Activated T-cell treated with anti-CD3 and anti-CD28 coated beads, Interleukin-2, amount 50 U/mL, for 24 hours (primary cell): ENCODE results near the gene P2RY13.

Source experiments
- DNase-seq: peaks from one replicate; pipeline ENCODE4 v3.0.0-alpha.2; 2020
- H3K27ac Mint-ChIP-seq: 2 replicates; pipeline ENCODE4 v1.8.0; 2020; ENCODE audit warnings: mild to moderate bottlenecking, mixed read lengths
- H3K27me3 Mint-ChIP-seq: 2 replicates; pipeline ENCODE4 v1.8.0; 2020; ENCODE audit warnings: mixed read lengths
- H3K36me3 Mint-ChIP-seq: 2 replicates; pipeline ENCODE4 v1.8.0; 2020; ENCODE audit warnings: low read depth, mixed read lengths
- H3K4me1 Mint-ChIP-seq: 2 replicates; pipeline ENCODE4 v1.8.0; 2020; ENCODE audit warnings: low read depth, mixed read lengths
- H3K4me3 Mint-ChIP-seq: 2 replicates; pipeline ENCODE4 v1.8.0; 2020; ENCODE audit warnings: mild to moderate bottlenecking, moderate library complexity, mixed read lengths
- H3K9me3 Mint-ChIP-seq: 2 replicates; pipeline ENCODE4 v1.8.0; 2020; ENCODE audit warnings: mixed read lengths

Gene P2RY13

GRCh38 chr3:151293127-151293526 lies 36.2 kb downstream of the P2RY13 start:
- Mint-ChIP-seq H3K9me3 (no peaks in the 10 kb centered on the region), H3K27ac (no peak overlapping the region), H3K27me3 (peaks cover 11% of the 10 kb centered on the region), H3K4me1 (peaks cover 7% of the 10 kb centered on the region), H3K4me3 (no peak overlapping the region), H3K36me3 (no peaks in the 10 kb centered on the region)
- no peak for DNase-seq

DNA sequence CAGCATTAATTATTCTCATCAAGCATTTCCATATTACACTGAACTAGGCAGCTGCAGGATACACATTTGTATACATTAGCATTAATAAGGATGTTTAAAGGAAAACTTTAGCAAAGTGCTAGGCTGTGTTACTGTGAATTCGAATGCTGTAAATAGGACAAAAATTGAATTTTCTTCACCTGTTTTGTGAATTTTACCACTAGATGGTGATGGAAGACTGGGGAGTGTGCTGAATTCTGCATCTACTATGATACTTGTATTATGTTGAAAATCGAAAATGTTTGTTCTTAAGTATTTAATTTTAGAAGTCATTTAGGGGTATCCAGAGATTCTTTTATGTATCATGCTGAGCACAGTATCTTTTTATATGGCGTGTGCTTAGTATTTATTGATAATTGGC lies 38.7 kb downstream of the P2RY13 start:
- Mint-ChIP-seq H3K36me3 (no peaks in the 10 kb centered on the region), H3K27ac (no peak overlapping the region), H3K27me3 (peaks cover 4% of the 10 kb centered on the region), H3K4me3 (no peak overlapping the region), H3K9me3 (no peaks in the 10 kb centered on the region), H3K4me1 (peaks cover 10% of the 10 kb centered on the region)
- DNase-seq: no peak

- Mint-ChIP-seq H3K27ac (no peak overlapping the region), H3K9me3 (no peaks in the 10 kb centered on the region), H3K4me3 (no peak overlapping the region), H3K36me3 (no peaks in the 10 kb centered on the region), H3K27me3 (no peaks in the 10 kb centered on the region), H3K4me1 (peaks cover 12% of the 10 kb centered on the region)
- no peak for DNase-seq
Observed at GRCh38 chr3:151289445-151289844, 39.9 kb downstream of the P2RY13 start.

DNA sequence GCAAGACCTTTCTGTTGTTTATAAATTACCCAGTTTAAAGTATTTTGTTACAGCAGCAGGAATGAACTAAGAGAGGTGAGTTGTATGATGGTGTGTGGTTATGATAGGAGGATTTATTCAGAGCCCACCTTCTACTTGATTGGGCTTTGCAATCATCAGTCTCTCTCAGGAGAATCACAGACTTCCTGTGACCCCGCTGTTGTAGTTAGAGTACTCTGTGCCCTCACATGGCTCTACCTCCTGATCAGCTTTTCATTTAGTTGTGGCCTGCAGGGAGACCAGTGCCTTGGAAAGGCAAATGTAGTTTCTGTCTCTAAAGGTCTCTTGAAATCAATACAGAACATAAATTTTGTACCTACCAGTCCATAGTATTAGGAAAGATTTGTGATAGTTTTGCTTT lies 43.4 kb downstream of the P2RY13 start:
- DNase-seq: no peak
- no peaks in the 10 kb centered on the region for H3K36me3 Mint-ChIP-seq
- no peaks in the 10 kb centered on the region for H3K27me3 Mint-ChIP-seq
- H3K27ac Mint-ChIP-seq: no peak overlapping the region
- H3K4me1 Mint-ChIP-seq: peaks cover 25% of the 10 kb centered on the region
- H3K9me3 Mint-ChIP-seq: no peaks in the 10 kb centered on the region
- no peak overlapping the region for H3K4me3 Mint-ChIP-seq

DNA sequence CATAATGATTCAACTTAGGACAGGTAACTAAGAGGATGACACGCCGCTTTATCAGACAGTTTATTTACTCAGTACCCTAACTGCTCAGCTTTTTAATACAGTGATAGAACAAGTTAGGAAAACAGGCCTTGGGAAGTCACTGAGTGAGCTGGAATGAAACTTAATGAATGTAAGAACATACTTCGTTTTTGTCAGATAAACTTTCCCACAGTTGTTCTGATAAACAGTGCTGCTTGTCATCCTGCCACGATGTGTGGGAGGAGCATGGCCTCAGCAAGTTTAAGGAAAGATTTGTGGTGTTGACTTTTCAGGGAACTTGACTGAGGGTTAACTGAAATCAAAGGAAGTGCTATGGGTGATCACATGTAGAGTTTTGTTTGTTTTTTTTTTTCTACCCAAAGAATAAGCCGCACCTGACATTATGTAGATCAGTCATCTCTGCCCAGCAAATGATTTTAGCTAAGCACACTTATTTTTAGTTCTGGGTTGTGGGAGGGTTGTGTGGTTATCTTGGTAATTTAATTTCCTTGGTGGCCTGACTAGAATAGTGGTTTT lies 45.4 kb downstream of the P2RY13 start:
- H3K36me3 Mint-ChIP-seq: no peaks in the 10 kb centered on the region
- H3K27ac Mint-ChIP-seq: peak overlapping the region; percentile 84
- peaks cover 30% of the 10 kb centered on the region for H3K4me1 Mint-ChIP-seq
- no peaks in the 10 kb centered on the region for H3K27me3 Mint-ChIP-seq
- no peak overlapping the region for H3K4me3 Mint-ChIP-seq
- DNase-seq: no peak
- no peaks in the 10 kb centered on the region for H3K9me3 Mint-ChIP-seq

DNA sequence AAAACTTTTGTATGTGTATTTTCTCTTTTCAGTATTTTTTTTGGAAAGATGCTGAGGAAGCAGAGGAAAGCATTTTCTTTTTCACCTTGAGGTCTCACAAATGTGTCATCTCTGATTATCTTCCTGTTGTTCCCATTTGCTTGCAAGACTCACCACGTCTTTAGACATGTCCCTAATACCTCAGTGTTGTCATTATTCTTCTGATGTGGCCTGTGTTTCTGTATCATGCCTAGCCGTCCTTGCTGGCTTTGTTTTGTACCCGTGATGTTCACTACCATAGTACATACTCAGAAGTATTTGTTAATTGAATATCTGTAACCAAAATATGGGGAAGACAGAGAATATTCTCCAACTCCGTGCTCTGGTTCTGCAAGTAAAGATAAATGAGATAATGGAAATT lies 46.0 kb downstream of the P2RY13 start:
- H3K36me3 Mint-ChIP-seq: no peaks in the 10 kb centered on the region
- H3K4me3 Mint-ChIP-seq: no peak overlapping the region
- peak overlapping the region; percentile 66 for H3K27ac Mint-ChIP-seq
- no peaks in the 10 kb centered on the region for H3K27me3 Mint-ChIP-seq
- no peak for DNase-seq
- peaks cover 36% of the 10 kb centered on the region for H3K4me1 Mint-ChIP-seq
- no peaks in the 10 kb centered on the region for H3K9me3 Mint-ChIP-seq

DNA sequence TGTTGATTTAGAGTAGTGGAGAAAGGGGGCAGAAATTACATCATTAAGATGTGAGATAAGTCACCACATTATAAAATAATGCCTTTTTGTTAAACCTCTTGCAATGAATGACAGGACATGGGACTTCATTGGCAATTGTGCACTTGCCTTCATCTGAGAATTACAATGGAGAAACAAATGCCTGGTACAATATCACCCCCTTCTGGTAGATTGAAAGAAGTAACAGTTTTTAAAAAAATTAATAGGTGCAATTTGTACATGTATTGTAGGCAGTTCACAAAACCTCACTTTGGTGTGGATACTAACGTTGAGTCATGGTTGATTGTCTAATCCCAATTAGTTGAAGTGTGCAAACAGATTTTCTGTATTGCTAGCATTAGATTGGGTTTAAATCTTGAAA lies 46.4 kb downstream of the P2RY13 start:
- Mint-ChIP-seq H3K9me3 (no peaks in the 10 kb centered on the region), H3K4me3 (no peak overlapping the region), H3K27ac (peak overlapping the region; percentile 66), H3K36me3 (no peaks in the 10 kb centered on the region), H3K4me1 (peaks cover 41% of the 10 kb centered on the region), H3K27me3 (no peaks in the 10 kb centered on the region)
- DNase-seq: no peak

GRCh38 chr3:151281671-151282324 lies 47.6 kb downstream of the P2RY13 start:
- Mint-ChIP-seq H3K36me3 (no peaks in the 10 kb centered on the region), H3K4me3 (no peak overlapping the region), H3K27me3 (no peaks in the 10 kb centered on the region), H3K27ac (no peak overlapping the region), H3K4me1 (peaks cover 45% of the 10 kb centered on the region), H3K9me3 (no peaks in the 10 kb centered on the region)
- DNase-seq: no peak

DNA sequence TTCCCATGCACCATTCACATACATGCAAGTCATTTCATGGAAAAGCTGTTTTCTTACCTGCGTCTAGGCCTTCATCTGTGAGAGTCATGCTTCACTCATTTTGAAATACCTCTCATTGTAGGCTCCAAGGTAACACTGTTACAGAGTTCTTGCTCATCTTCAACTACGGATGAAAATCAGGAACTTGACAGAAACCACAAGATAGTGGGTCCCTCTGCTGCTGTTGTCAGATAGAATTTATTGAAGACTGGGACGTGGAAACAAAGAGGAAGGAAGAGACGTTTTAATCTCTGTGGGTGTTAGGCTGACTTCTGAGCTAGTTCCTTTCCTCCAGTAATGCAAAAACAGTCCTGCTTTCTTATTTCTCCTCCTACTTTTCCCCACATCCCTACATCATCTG lies 51.1 kb downstream of the P2RY13 start, which contains the start of gene P2RY14:
TSS of gene P2RY14 (minus strand) at position 313 of the 400 bp plus-strand sequence. CDS start 64,226 bp downstream, outside the sequence.
- Mint-ChIP-seq H3K4me1 (peaks cover 53% of the 10 kb centered on the region), H3K9me3 (no peaks in the 10 kb centered on the region), H3K36me3 (no peaks in the 10 kb centered on the region), H3K27me3 (no peaks in the 10 kb centered on the region), H3K27ac (peak within 1 kb of the TSS; percentile 79), H3K4me3 (no peak within 1 kb of the TSS)
- no peak for DNase-seq

- DNase-seq: peak; percentile 34
- no peaks in the 10 kb centered on the region for H3K9me3 Mint-ChIP-seq
- peaks cover 49% of the 10 kb centered on the region for H3K4me1 Mint-ChIP-seq
- peak overlapping the region; percentile 48 for H3K4me3 Mint-ChIP-seq
- H3K27ac Mint-ChIP-seq: peak overlapping the region; percentile 82
- no peaks in the 10 kb centered on the region for H3K27me3 Mint-ChIP-seq
- H3K36me3 Mint-ChIP-seq: no peaks in the 10 kb centered on the region
Observed at GRCh38 chr3:151276687-151277042, 52.7 kb downstream of the P2RY13 start.
